ENCODE measurements around the gene PELI3.
"Not testable (repeated sequence)": the region's sequence is repeated elsewhere in the genome, so short reads cannot be mapped to it uniquely, and the experiment has no call there.

PELI3 gene, protein sequence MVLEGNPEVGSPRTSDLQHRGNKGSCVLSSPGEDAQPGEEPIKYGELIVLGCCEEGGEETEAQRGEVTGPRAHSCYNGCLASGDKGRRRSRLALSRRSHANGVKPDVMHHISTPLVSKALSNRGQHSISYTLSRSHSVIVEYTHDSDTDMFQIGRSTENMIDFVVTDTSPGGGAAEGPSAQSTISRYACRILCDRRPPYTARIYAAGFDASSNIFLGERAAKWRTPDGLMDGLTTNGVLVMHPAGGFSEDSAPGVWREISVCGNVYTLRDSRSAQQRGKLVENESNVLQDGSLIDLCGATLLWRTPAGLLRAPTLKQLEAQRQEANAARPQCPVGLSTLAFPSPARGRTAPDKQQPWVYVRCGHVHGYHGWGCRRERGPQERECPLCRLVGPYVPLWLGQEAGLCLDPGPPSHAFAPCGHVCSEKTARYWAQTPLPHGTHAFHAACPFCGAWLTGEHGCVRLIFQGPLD

GRCh38 chr11:66466225-66467033, at the start of gene PELI3:
Gene PELI3, plus strand, starts transcription at chr11:66466905. Its CDS starts 1,224 bp downstream, at chr11:66468129.
- DNase-seq, result no peak

DNA sequence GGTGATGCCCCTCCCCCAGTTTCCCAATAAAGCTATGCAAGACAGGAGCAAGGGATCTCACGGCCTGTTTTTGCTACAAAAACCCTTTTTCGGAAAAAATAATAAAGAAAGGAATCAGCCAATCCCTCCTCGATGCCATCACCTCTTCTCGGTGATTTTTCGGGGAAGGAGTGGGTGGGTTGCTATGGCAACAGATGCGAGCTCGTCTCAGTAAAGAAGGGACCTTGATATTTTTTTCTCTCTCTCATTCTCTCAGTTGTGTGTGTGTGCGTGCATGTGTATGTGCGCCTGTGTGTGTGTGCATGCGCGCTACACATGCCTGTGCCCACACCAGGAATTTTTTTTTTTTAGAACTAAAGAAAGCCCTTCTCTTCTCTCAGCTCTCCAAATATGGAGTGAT, 49.7 kb upstream of the PELI3 start:
- no peak for DNase-seq

- DNase-seq, result peak; percentile 81
Observed at GRCh38 chr11:66418168-66418985, 48.3 kb upstream of the PELI3 start.

DNA sequence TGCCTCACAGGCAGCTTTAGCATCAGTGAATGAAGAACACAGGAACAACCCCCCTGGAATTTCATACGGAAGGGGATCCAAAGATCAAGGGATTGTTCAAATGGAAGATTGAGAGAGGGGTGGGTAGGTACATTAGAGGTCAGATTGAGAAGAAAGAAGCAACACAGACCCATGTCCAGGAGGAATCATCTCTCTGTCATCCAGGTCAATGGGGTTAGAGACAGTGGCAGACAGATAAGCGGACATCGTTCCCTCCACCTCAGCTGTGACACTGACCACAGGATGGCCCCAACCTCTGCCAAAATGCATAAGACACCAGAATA, 47.8 kb upstream of the PELI3 start:
- DNase-seq, result no peak

- DNase-seq, result no peak
Observed at GRCh38 chr11:66419825-66420224, 46.9 kb upstream of the PELI3 start.

DNA sequence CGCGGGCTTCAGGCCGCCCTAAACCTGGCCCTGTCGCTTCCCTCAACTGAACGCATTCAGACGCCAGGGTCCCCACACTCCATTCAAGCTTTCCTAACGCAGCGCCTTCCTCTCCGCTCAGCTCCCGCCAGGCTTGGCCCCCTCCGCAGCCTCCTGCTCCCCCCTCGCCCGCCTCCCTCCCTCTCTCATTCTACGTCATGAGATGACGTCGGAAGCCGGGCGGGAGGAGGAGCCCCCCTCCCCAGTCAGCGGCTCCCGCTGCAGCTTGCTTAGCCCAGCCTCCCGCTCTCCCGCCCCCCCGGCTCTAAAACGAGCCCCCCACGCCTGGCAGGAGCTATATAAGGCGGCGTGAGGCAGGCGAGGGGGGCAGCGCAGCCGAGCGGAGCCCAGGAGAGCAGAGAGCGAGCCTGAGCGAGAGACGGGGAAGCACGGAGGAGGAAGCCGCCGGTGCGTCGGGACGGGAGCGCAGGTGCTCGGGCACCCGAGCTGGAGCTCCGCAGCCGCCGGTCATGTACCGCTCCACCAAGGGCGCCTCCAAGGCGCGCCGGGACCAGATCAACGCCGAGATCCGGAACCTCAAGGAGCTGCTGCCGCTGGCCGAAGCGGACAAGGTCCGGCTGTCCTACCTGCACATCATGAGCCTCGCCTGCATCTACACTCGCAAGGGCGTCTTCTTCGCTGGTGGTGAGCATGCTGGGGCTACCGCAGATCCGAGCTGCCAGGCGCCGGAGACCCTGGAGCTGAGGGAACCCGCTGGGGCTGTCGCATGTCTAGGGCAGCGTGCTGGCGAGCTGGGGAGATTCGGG, 45.8 kb upstream of the PELI3 start, which contains the start of gene NPAS4:
Gene NPAS4 (plus strand): TSS at position 365 of the 806 bp plus-strand sequence. CDS start 145 bp downstream, at position 510.
- no peak for DNase-seq

GRCh38 chr11:66421492-66422205, 45.1 kb upstream of the PELI3 start:
- peak; percentile 51 for DNase-seq

- DNase-seq, result no peak
Observed at GRCh38 chr11:66426314-66426713, 40.4 kb upstream of the PELI3 start.

DNA sequence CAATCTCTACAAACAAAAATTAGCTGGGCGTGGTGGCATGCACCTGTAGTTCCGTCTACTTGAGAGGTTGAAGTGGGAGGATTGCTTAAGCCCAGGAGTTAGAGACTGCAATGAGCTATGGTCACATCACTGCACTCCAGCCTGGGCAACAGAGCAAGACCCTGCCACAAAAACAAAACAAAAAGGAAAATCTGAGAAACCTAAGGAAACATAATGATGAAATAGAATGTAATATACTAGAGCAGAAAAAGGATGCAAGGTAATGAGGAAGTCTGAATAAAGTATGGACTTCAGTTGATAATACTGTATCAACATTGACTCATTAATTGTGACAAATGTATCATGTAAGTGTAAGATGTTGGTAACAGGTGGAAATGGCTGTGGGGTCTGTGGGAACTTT, 37.8 kb upstream of the PELI3 start:
- DNase-seq, result no peak

GRCh38 chr11:66429983-66430602, 36.6 kb upstream of the PELI3 start:
- DNase-seq, result peak; percentile 29

GRCh38 chr11:66431287-66431686, 35.4 kb upstream of the PELI3 start:
- DNase-seq, result not testable (repeated sequence)

DNA sequence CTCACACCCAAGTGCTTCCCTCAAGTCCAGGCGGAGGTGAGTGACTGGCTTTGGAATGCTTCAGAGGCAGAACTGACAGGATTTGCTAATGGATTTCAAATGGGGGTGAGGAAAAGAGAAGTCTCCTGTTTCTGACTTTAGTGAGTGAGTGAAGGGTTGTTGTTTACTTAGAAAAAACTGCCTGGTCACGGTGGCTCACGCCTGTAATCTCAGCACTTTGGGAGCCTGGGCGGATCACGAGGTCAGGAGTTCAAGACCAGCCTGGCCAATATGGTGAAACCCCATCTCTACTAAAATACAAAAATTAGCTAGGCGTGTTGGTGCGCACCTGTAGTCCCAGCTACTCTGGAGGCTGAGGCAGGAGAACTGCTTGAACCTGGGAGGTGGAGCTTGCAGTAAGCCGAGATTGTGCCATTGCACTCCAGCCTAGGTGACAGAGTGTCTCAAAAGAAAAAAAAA, 34.8 kb upstream of the PELI3 start:
- not testable (repeated sequence) for DNase-seq

- no peak for DNase-seq
Observed at GRCh38 chr11:66432597-66432996, 34.1 kb upstream of the PELI3 start.

DNA sequence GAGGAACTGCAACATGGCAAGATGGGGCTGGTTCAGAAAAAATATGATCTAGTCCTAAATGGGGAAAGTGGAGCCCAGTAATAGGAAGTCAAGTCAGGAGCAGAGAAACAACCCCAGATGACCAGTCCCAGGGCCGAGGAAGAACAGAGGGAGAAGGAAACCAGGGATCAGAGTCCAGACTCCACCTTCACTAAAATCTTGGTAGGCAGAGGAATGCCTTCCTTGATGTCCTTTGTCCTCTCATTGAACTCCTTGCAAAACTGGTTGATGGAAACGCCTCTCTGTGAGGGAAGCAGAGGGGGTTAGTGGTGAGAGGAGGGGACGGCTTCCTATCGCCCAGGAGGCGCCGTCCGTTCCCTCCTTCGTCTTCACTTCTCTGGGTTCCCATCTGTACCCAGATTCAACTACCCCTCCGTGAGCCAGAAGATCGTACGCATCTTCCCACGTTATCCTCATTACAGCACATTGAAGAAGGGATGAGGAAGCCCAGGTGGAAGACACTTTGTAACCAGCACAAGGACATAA, 28.7 kb upstream of the PELI3 start:
- no peak for DNase-seq

GRCh38 chr11:66438504-66439466, 27.9 kb upstream of the PELI3 start, which contains the start of gene MRPL11:
Gene MRPL11, minus strand, starts transcription at chr11:66438848. Its CDS starts 94 bp downstream, at chr11:66438754.
- peak; percentile 79 for DNase-seq

GRCh38 chr11:66440101-66440939, 26.4 kb upstream of the PELI3 start:
- not testable (repeated sequence) for DNase-seq

DNA sequence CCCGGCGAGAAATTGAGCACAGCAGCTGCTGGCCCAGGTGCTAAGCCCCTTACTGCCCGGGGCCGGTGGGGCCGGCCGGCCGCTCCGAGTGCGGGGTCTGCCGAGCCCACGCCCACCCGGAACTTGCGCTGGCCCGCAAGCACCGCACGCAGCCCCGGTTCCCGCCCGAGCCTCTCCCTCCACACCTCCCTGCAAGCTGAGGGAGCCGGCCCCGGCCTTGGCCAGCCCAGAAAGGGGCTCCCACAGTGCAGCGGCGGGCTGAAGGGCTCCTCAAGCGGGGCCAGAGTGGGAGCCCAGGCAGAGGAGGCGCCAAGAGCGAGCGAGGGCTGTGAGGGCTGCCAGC, 25.8 kb upstream of the PELI3 start:
- not testable (repeated sequence) for DNase-seq

GRCh38 chr11:66443602-66444001, 23.1 kb upstream of the PELI3 start:
- DNase-seq, result no peak
